ENCODE measurements around the gene PRKG1.

PRKG1 gene

DNA sequence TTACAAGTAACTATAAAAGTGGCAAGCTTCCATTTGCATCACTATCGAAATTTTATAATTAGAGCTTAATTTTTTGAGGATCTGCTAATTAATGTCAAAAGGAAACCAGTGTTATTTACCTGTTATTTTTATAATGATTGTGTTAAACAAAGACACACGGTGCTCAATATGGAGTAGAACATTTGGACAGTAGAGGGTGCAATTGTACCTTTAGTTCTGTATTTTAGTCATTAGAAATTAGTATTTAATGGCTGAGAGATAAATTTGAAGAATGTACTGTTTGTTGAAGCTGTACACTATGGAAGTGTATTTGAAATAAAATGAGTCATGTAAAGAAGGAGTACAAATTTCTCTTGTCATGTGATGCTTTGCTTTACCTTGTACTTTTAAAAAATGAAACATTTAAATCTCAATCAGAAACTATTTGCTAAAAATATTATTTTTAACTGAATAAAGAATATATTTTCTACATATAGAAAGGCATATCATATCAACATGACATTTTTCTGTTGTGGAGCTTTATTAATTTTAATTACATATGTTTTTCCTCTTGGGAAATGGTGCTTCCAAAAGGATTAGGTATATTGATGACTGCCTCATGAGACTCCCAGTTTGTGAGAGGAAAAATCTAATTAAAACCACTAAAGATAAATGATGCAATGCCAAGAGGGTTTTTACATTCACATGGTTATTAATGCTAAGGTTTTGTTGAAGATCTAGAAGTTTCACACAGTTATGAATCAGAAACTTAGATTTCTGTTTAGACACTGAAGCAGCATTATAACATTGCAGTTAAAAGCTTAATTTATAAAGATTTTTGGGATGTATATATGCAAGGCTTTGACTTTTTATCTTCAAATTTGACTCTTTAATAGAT is 10.4 kb upstream of the PRKG1 start:
- TF ChIP-seq, protein P1, sequence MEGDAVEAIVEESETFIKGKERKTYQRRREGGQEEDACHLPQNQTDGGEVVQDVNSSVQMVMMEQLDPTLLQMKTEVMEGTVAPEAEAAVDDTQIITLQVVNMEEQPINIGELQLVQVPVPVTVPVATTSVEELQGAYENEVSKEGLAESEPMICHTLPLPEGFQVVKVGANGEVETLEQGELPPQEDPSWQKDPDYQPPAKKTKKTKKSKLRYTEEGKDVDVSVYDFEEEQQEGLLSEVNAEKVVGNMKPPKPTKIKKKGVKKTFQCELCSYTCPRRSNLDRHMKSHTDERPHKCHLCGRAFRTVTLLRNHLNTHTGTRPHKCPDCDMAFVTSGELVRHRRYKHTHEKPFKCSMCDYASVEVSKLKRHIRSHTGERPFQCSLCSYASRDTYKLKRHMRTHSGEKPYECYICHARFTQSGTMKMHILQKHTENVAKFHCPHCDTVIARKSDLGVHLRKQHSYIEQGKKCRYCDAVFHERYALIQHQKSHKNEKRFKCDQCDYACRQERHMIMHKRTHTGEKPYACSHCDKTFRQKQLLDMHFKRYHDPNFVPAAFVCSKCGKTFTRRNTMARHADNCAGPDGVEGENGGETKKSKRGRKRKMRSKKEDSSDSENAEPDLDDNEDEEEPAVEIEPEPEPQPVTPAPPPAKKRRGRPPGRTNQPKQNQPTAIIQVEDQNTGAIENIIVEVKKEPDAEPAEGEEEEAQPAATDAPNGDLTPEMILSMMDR (IDR thresholded peaks at IDR 0.05), result peak; percentile 78
- TF ChIP-seq ZFX (IDR thresholded peaks at IDR 0.05; ENCODE audit: borderline replicate concordance), result no peak
- H3K27ac ChIP-seq, result no peak overlapping the region

DNA sequence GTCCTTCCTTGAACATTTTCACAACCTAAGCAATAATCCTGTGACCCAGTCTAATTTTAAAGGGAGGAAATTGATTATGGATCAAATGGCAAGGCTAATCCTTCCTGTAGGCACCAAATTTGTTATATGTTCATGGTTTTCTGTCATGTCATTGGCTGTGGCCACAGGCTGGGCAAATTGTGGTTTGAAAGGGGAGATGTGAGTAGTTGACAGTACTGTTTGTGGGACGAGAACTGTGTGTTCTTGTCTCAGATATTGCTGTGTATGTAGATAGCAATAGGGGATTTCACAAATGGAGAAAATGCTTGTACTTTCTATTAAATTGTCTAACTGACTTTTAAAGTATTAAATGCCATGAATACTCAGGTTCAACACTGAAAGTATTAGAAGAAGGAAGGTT is 8.1 kb upstream of the PRKG1 start:
- TF ChIP-seq ZFX (IDR thresholded peaks at IDR 0.05; ENCODE audit: borderline replicate concordance), result no peak
- TF ChIP-seq, protein P1 (IDR thresholded peaks at IDR 0.05), result no peak

DNA sequence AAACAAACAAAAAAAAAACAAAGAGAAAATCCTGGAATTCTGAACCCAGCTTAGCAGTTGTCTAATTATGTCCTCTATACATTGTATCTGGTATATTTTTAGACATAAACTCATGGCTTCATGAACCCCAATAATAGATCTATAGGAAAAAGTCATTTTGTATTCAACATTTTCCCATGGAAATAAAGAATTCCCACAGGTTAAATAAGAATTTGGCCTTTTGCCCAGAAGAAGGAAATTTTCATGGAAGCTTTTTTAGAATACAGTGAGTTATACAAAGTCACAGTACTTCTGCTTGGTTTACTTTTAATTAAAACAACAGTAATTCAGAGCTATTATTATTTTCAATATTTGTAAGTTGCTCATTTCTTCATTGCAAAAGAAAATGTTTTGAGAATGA is 2.1 kb upstream of the PRKG1 start:
- no peak for TF ChIP-seq ZFX (IDR thresholded peaks at IDR 0.05; ENCODE audit: borderline replicate concordance)
- TF ChIP-seq, protein P1 (IDR thresholded peaks at IDR 0.05), result no peak
- H3K27ac ChIP-seq, result no peak overlapping the region

More for the DNA sequence above, 8.1 kb upstream of the PRKG1 start:
- H3K27ac ChIP-seq, result no peak overlapping the region

DNA sequence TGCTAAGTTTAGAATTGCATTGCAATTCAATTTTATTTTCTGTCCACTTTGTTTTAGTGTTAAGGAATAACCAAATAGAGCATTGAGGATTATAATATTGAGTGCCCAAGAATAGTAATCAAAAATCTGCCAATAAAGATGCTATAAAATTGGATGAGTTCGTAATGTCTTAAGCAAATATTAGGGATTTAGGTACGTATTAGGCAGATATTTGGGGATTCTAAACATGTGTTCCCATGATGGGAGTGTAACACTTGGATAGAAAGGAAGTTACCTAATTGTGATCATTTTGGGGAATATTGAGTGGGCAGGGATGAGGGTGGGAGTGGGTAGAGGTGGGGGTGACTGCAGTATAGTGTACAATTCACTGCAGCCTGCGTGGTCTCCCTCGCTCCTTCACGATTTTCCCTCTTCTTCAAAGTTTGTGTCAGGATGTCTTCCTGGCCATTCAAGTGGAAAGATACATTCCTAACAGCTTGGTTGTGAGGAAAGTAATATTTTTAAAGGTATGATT is 1.3 kb upstream of the PRKG1 start:
- peak overlapping the region; percentile 84 for H3K27ac ChIP-seq
- no peak for TF ChIP-seq ZFX (IDR thresholded peaks at IDR 0.05; ENCODE audit: borderline replicate concordance)
- TF ChIP-seq, protein P1 (IDR thresholded peaks at IDR 0.05), result no peak

DNA sequence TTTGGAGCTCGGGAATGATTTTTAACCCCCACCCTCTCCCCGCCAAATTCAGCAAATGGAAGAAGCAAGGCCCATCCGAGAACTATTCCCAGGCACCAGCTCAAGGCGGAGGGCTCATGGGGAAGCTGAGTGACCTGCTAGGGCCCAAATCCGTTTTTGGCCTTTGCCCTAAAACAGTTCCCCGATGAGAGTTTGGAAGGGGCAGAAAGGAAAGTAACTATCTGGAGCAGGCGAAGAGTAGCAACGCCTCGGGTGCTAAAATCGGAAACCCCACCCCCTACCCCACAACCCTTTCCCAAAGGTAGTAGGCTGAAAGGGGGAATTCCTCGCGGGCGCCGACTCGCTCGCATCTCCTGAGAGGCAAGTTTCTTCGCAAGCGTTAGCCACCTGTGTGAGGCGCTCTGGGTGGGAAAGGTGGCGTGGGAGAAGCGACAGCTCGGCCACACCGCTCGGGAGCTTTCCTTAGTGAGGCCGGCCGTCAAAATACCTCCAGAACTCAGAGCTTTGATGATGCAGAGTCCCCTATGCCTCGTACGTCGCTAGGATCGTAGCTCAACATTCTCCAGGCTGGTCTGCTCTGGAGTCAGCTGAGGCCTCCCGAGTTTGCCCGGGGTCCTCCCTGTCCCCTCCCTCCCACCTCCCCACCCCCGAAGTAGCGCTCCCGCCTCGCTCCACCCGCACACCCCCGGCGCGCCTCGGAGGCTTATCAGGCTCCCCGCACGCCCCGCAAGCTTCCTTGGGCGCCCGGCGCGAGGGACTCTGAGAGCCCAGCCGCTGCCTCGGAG is 642 bp upstream of the PRKG1 start:
- peak overlapping the region; percentile 84 for H3K27ac ChIP-seq

DNA sequence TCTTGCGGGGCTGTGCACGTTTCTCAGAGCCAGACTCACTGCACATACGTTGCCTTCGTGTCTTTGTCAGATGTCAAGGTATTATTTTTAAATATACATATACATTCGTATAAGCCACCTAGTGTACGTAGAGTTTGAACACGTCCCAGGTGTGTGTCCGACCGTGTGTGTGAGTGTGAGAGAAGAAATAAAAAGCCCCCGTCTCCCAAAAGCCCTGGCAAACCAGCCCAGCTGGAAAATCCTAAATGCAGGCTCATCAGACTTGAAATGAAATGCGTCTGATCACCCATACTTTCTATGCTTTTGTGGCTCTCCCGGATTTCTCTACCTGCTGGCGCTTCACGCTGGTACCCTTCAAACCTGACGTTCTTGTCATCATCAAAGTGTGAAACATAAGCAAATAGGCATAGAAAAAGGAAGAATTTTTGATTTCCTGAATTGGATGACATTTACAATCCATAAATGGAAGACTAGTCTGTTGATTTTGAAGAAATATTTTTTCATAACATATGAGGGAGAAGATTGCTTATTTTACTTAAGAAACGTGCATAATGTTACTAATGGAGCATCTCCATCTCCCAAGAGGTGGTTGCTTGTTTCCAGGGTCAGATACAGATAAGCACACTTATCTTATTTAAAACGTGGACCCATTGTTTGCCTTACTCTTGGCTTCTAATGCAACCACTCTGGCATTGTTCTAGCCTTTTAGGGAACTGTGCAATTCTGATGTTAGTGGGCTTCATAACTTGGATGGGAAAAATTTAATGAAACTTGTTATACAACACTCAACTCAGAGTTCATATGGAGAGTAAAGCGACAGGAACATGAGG is 971 bp downstream of the PRKG1 start:
- TF ChIP-seq ZFX (IDR thresholded peaks at IDR 0.05; ENCODE audit: borderline replicate concordance), result no peak
- TF ChIP-seq, protein P1 (IDR thresholded peaks at IDR 0.05), result no peak
- peak overlapping the region; percentile 84 for H3K27ac ChIP-seq

More for the DNA sequence above, 642 bp upstream of the PRKG1 start:
- TF ChIP-seq, protein P1 (IDR thresholded peaks at IDR 0.05), result peak; percentile 39
- no peak for TF ChIP-seq ZFX (IDR thresholded peaks at IDR 0.05; ENCODE audit: borderline replicate concordance)
